Measurements from ENCODE around the gene SLC2A4RG.
A peak's percentile ranks its signal among the peaks of the same experiment; 100 is the strongest.

SLC2A4RG gene

GRCh38 chr20:63740627-63741353, 1.2 kb downstream of the SLC2A4RG start:
- DNase-seq (ENCODE audit: low read depth in 3 of 3): no peak

DNA sequence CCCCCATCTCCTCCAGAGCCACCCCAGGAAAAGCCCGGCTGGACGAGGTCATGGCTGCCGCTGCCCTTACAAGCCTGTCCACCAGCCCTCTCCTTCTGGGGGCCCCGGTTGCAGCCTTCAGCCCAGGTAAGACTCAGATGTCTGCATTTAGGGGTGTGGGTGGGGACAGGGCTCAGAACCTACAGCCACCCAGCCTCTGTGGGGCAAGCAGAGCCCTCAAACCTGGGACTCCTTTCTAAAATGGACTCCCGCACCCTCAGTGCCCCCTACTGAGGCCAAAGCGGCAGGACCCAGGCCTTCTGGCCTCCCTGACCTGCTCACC, 1.7 kb downstream of the SLC2A4RG start:
- DNase-seq (ENCODE audit: low read depth in 3 of 3): no peak

DNA sequence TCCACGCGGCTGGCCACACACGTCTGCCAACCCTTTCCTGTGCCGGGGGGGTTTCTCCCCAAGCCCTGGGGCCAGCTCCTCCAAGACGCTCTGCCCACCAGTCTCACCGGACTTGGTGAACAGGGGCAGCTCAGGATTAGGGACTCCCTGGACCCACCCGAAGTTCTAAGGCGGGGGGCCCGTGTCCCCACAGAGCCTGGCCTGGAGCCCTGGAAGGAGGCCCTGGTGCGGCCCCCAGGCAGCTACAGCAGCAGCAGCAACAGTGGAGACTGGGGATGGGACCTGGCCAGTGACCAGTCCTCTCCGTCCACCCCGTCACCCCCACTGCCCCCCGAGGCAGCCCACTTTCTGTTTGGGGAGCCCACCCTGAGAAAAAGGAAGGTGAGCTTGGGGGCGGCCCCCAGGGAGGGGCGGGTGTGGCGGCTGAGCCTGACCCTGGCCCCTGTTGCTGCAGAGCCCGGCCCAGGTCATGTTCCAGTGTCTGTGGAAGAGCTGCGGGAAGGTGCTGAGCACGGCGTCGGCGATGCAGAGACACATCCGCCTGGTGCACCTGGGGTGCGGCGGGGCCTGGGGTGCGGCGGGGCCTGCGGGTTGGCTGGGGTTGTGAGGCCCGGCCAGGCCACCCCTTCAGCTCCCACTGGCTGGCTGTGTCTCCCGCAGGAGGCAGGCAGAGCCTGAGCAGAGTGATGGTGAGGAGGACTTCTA, 2.3 kb downstream of the SLC2A4RG start:
- no peak for DNase-seq (ENCODE audit: low read depth in 3 of 3)

DNA sequence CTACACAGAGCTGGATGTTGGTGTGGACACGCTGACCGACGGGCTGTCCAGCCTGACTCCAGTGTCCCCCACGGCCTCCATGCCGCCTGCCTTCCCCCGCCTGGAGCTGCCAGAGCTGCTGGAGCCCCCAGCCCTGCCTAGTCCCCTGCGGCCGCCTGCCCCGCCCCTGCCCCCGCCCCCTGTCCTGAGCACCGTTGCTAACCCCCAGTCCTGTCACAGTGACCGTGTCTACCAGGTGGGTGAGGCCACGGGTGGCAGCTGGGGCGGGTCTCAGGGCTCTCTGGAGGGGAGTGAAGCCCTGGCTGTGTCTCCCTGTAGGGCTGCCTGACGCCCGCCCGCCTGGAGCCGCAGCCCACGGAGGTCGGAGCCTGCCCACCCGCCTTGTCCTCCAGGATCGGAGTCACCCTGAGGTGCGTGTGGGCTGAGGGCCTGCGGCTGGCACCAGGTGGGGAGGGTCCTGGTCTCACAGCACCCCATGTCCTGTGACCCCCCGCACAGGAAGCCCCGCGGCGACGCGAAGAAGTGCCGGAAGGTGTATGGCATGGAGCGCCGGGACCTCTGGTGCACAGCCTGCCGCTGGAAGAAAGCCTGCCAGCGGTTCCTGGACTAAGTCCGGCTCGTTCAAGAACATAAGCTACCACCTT, 2.9 kb downstream of the SLC2A4RG start:
- no peak for DNase-seq (ENCODE audit: low read depth in 3 of 3)

DNA sequence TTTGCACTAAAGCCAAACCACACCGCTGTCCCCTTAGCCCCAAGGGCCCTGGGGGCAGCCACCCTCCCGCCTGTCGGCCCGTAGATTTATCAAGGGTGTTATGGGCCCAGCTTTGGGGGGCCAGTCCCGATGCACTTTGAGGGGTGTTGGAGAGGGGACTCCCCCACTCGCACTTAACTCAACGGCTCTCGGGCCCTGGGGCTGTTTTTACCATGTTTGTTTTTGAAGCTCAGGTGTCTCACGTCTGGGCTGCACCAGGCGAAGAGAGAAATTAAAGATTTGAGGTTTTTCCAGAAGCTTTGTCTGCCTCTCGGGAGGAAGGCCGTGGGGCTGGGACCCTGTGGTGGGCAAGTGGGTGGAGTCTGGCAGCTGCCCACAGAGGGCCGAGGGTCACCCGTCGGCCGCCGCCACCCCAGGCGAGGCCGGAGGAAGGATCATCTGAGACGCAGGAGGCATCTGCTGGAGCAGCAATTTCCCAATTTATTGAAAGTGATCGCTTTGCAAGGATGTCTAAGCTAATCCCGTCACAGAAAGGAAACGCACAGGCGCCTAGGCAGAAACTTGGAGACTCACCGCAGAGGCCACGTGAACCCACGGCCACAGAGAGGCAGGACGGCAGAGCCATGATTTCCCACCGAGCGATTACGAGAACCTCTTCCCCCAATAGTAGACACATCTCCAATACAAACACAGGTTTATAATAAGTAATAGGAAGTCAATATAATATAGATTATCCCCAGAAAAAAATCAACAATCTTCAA, 3.8 kb downstream of the SLC2A4RG start:
- DNase-seq (ENCODE audit: low read depth in 3 of 3): no peak

DNA sequence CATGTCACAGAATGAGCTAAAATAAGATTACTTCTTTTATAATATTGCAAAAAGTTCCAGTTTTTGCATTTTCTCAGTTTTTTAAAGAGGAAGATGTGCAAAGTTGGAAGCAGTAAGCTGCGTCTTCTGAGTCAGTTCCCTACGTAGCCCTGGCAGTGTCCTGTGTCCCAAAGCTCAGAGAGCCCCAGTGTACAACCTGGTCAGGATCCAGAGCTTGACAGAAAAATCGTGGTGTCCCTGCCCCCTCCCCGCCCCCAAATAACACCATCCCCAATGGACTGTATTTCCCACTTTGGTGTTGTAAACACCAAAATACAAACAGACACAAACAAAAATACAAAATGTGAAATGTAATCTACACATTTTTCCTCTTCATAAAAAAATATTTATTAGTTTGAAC, 4.6 kb downstream of the SLC2A4RG start:
- no peak for DNase-seq (ENCODE audit: low read depth in 3 of 3)

DNA sequence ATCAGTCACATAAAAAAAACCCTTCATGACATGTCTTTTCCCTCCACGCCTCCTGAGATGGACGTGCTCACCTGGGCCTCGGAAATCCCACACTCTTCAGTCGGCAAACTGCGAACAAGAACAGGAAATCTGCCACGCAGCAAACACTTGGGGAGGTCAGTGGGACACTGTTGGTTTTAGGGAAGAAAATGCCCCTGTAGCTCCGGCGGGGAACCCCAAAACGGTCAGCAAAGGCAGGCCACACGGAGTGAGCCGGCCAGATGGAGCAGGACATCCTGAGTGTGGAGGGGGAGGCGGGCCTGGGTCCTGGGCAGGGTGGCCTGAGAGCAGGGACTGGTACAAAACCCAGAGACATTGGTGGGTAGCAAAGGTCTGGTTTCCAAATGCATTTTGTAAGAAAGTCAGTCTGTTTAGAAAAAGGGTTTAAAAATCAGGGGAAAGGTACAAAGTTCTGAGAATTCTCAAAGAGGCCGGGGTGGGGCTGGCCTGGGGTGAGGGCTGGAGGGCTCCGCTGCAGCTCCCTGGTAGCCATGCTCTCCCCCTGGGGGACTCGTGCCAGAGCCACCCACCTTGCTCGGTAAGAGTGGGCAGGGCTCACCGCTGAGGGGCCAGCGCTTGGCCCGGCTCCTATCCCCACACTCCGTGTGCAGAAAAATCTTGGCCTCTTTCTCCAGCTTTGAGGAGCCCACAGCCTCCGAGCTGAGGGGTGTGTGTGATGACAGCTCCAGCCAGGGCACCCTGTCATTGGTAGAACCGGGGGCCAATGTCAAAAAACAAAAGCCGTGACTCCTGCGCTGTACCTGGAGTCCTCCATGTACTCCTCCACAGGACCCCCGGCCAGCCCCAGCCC, 5.2 kb downstream of the SLC2A4RG start:
- no peak for DNase-seq (ENCODE audit: low read depth in 3 of 3)

DNA sequence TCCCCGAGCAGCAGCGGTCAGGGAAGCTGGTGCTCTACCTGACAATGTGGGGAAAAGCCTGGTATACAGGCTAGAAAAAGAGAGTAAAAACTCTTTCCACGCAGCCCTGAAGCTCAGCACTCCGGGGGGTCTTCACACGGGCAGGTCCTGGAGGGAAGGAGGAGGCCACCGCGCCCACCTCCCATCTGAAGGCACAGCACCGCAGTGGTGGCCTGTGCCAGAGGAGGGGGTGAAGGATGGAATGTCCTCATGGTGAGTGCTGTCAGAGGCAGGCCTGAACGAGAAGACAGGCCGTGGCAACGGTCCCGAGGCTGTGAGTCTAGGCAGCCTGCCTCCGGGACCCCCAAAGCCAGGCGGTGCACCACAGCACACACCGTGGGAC, 5.8 kb downstream of the SLC2A4RG start:
- DNase-seq (ENCODE audit: low read depth in 3 of 3): no peak

DNA sequence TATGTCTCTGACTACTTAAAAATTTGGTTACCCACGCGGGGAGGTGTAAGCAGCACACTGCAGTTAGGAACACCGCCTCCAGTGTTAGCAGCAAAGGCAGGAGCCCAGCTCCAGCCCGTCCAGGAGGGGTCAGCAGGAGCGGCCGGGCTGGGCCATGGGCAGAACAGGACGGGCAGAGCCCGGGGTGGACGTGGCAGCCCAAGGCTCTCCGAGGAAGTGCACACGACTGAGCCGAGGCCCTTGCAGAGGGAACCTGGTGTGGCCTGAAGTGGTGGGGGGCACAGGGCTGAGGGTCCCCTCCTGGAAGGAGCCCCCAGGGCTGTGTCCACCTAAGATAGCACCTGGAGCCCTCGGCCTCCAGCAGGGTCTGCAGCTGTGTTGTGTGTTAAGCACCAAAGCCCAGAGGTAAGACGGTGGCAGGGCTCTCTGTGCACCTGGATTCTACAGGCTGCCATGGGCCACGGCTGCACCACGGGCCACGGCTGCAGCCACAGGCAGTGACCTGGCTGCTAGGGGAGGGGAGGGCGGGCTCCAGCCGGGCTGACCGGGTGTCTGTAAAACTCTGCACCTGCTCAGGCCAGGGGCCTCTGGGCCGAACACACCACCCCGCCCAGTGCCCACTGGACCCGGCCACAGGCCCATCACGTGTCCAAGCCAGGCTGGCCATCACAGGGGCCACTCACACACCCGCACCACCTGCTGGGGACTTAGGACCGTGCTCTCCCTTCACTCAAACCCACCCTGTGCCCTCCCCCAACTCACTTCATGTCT, 6.6 kb downstream of the SLC2A4RG start:
- no peak for DNase-seq (ENCODE audit: low read depth in 3 of 3)

DNA sequence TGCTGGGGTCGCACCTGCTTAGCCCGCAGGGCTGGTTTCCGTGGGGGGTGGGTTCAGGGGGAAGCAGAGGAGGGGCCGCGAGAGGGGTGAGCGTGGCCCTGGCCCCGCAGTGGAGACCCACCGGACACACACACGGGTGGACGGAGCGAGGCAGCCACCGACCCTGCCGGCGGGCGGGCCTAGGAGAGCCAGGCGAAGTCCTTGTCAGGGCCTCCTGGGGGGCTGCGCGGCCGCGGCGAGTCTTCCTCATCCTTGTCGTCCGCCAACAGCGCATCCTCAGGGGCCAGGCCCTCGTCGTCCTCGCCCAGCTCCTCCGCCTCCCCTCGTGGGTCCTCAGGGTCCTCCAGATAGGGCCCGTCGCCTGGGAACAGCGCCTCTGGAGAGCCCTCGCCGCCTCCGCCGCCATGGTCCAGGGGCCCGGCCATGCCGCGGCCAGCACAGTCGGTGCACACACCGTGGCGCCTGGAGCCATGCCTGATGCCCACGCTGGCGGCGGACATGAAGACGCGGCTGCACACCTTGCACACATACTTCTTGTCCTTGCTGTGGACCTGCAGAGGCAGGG, 7.3 kb downstream of the SLC2A4RG start:
- DNase-seq (ENCODE audit: low read depth in 3 of 3): no peak

DNA sequence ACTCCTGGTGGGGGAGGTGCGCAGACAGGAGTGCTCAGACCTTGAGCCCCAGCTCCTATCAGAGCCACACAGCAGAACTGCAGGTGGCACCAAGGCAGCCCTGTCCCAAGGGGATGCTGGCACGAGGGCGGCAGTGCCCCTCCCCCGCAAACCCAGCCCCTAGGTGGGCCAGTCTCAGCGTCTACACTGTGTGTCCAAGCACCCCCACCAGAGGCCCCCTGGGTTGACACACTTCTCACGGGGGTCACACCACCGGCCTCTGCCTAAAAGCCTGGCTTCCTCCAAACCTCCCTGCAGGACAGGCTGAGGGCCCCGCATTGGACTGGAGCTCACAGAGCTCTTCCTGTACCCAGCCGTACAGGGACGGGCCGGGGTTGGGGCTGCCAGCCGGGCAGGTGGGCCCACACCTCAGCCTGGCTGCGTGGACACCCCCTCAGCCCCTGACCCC, 8.1 kb downstream of the SLC2A4RG start:
- DNase-seq (ENCODE audit: low read depth in 3 of 3): no peak

GRCh38 chr20:63748070-63748933, 8.7 kb downstream of the SLC2A4RG start:
- DNase-seq (ENCODE audit: low read depth in 3 of 3): no peak

GRCh38 chr20:63748934-63749270, 9.3 kb downstream of the SLC2A4RG start:
- DNase-seq (ENCODE audit: low read depth in 3 of 3): no peak

- DNase-seq (ENCODE audit: low read depth in 3 of 3): no peak
These were observed 10.3 kb downstream of the SLC2A4RG start for GRCh38 chr20:63749597-63750508.

DNA sequence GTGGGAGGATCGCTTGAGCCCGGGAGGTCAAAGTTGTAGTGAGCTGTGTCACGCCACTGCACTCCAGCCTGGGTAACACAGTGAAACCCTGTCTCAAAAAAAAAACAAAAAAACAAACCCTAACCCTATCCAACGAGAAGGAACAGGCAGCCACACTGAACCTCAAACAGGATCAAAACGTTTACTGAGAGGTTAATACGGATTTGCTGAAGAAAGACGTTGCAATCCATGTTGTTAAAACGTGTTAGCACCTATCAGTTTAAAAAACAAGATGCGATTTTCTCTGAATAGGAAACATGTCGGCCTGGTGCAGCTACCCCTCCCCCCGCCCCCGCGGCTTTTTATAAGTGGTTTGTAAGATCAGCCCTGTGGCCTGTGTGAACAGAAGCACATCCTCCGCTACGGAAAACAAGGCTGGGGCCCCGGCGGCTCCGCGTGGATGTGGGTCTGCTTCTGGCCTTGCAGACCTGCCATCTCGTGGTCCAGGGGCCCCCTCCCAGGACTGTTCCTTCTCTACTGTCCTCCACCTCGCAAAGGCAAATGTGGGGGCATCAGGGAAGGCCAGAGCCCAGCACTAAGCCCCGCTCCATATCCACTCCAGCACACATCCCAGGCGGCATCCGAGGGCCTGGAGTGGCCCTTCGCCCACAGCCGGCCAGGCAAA, 11.4 kb downstream of the SLC2A4RG start:
- peak in 1 of 3 experiments; percentile 53 for DNase-seq (ENCODE audit: low read depth in 3 of 3)

DNA sequence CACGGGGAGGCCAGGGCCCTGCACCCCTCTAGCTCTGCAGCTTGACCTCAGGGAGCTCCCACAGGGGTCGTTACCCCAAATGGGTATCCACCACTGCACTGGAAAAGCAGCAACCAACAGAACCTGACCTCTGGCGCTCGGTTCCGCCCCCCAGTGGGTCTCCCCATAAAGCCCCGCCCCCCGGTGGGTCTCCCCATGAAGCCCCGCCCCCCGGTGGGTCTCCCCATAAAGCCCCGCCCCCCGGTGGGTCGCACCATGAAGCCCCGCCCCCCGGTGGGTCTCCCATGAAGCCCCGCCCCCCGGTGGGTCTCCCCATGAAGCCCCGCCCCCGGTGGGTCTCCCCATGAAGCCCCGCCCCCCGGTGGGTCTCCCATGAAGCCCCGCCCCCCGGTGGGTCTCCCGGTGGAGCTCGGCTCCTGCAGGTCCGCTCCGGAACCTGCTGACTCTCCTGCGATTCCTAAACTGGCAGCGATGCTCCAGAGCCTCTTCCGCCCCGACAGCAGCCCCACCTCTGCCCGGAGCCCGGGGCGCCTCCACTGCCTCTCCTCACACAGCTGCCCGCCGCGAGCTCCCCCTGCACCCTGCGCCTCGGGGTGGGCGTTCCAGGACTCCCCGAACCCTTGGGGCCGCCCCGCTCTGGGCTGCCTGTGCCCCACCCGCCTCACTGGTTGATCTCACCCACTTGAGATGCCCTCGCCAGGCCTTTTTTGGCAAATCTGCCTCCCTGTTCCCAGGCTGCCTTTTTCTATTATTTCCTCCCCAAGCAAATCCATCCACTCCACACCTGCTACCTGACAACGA, 12.1 kb downstream of the SLC2A4RG start:
- no peak for DNase-seq (ENCODE audit: low read depth in 3 of 3)

All from stimulated activated CD4-positive, alpha-beta T cell treated with anti-CD3 and anti-CD28 coated beads, TNF-alpha, amount 100 ng/mL, for 24 hours (primary cell).